Activated B cell treated with CpG ODN at 0.5 μM for 24 hours (primary cell): ENCODE data around the gene ATP10D. TPM values are rescaled to one million over a fixed set of nuclear protein-coding genes. Genes with fewer than 3 reads are reported as not detected.
"Not testable (repeated sequence)": the region's sequence is repeated elsewhere in the genome, so short reads cannot be mapped to it uniquely, and the experiment has no call there.

Source experiments
- ATAC-seq: fragments of 200-7000 bp; cut with Tn5 transposase; one replicate; pipeline ENCODE4 v1.10.0; 2021; ENCODE audit warnings: low read depth, mild to moderate bottlenecking, moderate library complexity
- CTCF ChIA-PET: fragments of 350-600 bp; sonication (Branson Sonifier 250); formaldehyde crosslinking; loops from one replicate; lab custom pipeline; 2021; ENCODE audit warnings: antibody characterized with exemption; lab: Charles Lee
- POLR2A ChIA-PET: fragments of 350-600 bp; sonication (Branson Sonifier 250); formaldehyde crosslinking; loops from one replicate; lab custom pipeline; 2021; ENCODE audit warnings: antibody characterized with exemption; lab: Charles Lee
- DNase-seq: peaks from one replicate; pipeline ENCODE4 v3.0.0; 2022
- H3K27ac Mint-ChIP-seq: one replicate; pipeline ENCODE4 v1.8.0; 2020; ENCODE audit warnings: mixed read lengths
- H3K27me3 Mint-ChIP-seq: one replicate; pipeline ENCODE4 v1.8.0; 2021; ENCODE audit warnings: mixed read lengths
- H3K36me3 Mint-ChIP-seq: one replicate; pipeline ENCODE4 v1.8.0; 2021; ENCODE audit warnings: low read depth, mixed read lengths
- H3K4me1 Mint-ChIP-seq: one replicate; pipeline ENCODE4 v1.8.0; 2021; ENCODE audit warnings: mixed read lengths
- H3K4me3 Mint-ChIP-seq: one replicate; pipeline ENCODE4 v1.8.0; 2020; ENCODE audit warnings: mild to moderate bottlenecking, mixed read lengths
- H3K9me3 Mint-ChIP-seq: one replicate; pipeline ENCODE4 v1.8.0; 2020; ENCODE audit warnings: mixed read lengths
- CTCF ChIP-seq: fragments of 200-600 bp; IDR thresholded peaks from one replicate; pipeline ENCODE4 v1.8.0; 2022; ENCODE audit warnings: antibody characterized with exemption, mild to moderate bottlenecking
- intact Hi-C: fragments of 100-400 bp; cut with micrococcal nuclease; formaldehyde crosslinking; loops from one replicate; pipeline ENCODE4 v1.15.1; 2024
- total RNA-seq: library from RNA; stranded (reverse); gene quantifications from 2 replicates; pipeline ENCODE4 v1.2.3, GENCODE V29; 2022

The ATP10D gene
- total RNA-seq, 1 donor from 2014 or later: 31.6 TPM

GRCh38 chr4:47485768-47486167 lies 693 bp downstream of the ATP10D start:
- peak overlapping the region; percentile 99 for H3K4me3 Mint-ChIP-seq
- ChIA-PET POLR2A (interaction anchor here (1.3 to 4.1 kb wide), 6 partner anchors 8 to 429 kb away, joined by 4 to 71 read pairs (median 9); partner anchors contain the start of genes COMMD8 and NFXL1), CTCF (interaction anchor here (1.2 to 3.6 kb wide), 6 partner anchors 8 to 79 kb away, joined by 3 to 32 read pairs (median 7); partner anchors contain the start of gene COMMD8)
- intact Hi-C loops: loop anchor here (1.0 to 2.0 kb wide), 7 partner anchors 9 to 855 kb away; partner anchors contain the start of genes COMMD8 and SLAIN2
- H3K9me3 Mint-ChIP-seq: peaks cover 5% of the 10 kb centered on the region
- peaks cover 13% of the 10 kb centered on the region for H3K36me3 Mint-ChIP-seq
- peak overlapping the region; percentile 99 for H3K27ac Mint-ChIP-seq
- H3K4me1 Mint-ChIP-seq: peaks cover 70% of the 10 kb centered on the region
- TF ChIP-seq CTCF: no peak
- ATAC-seq (no peak), DNase-seq (no peak)
- H3K27me3 Mint-ChIP-seq: no peaks in the 10 kb centered on the region

DNA sequence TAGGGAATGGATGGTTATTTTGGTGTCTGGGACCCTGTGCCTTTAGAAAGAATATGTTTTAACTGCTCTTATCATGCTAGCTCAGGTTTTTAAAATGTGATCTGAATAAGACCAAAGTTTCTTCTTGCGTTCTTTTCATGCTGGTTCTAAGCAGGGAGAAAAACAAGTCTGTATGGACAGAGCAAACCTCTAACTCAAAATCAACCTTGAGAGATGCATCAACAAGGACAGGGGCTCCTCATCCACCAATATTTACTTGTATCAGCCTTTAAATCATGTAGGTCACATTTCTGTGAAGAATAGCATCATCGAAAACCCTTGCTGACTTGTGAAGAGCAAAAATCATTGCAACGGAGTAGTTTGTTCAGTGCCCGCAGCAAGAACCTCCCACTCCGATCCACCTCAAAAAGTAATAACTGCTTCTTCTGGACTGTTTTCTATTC lies 1.2 kb downstream of the ATP10D start:
- TF ChIP-seq CTCF: no peak
- peaks cover 17% of the 10 kb centered on the region for H3K36me3 Mint-ChIP-seq
- H3K9me3 Mint-ChIP-seq: peaks cover 5% of the 10 kb centered on the region
- H3K4me1 Mint-ChIP-seq: peaks cover 74% of the 10 kb centered on the region
- peak overlapping the region; percentile 99 for H3K4me3 Mint-ChIP-seq
- DNase-seq (no peak), ATAC-seq (no peak)
- H3K27me3 Mint-ChIP-seq: no peaks in the 10 kb centered on the region
- ChIA-PET CTCF (interaction anchor here (1.9 to 3.6 kb wide), 3 partner anchors 23 to 79 kb away, joined by 7 to 32 read pairs (median 7); partner anchors contain the start of gene COMMD8), POLR2A (interaction anchor here (1.5 to 4.1 kb wide), 4 partner anchors 8 to 33 kb away, joined by 6 to 71 read pairs (median 26); partner anchors contain the start of gene COMMD8)
- peak overlapping the region; percentile 99 for H3K27ac Mint-ChIP-seq
- intact Hi-C loops: no loop called here

DNA sequence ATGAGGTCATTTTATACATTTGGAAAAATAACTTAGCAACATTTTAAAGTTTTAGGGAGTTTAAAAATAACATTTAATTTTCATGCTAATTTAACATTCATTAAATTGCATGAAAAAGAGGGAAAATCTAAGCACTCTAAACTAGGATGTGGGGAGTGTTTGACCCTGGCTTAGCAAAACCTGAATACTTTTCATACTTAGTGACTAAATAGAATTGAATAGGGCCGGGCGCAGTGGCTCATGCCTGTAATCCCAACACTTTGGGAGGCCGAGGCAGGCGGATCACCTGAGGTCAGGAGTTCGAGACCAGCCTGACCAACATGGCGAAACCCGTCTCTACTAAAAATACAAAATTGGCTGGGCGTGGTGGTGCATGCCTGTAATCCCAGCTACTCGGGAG lies 1.7 kb downstream of the ATP10D start:
- H3K4me3 Mint-ChIP-seq: peak overlapping the region; percentile 99
- ATAC-seq, intact Hi-C loops, H3K27ac Mint-ChIP-seq, H3K9me3 Mint-ChIP-seq, H3K27me3 Mint-ChIP-seq, CTCF ChIA-PET, DNase-seq: not testable (repeated sequence)
- H3K36me3 Mint-ChIP-seq: peaks cover 22% of the 10 kb centered on the region
- POLR2A ChIA-PET: interaction anchor here (2.0 kb wide), 1 partner anchor 33 kb away, joined by 6 read pairs; no protein-coding TSS in a partner anchor
- peaks cover 76% of the 10 kb centered on the region for H3K4me1 Mint-ChIP-seq

GRCh38 chr4:47488706-47489105 lies 3.6 kb downstream of the ATP10D start:
- intact Hi-C loops: no loop called here
- H3K4me3 Mint-ChIP-seq: peak overlapping the region; percentile 7
- DNase-seq (no peak), ATAC-seq (no peak)
- no peaks in the 10 kb centered on the region for H3K27me3 Mint-ChIP-seq
- peaks cover 81% of the 10 kb centered on the region for H3K4me1 Mint-ChIP-seq
- peak overlapping the region; percentile 66 for H3K27ac Mint-ChIP-seq
- H3K36me3 Mint-ChIP-seq: peaks cover 22% of the 10 kb centered on the region
- H3K9me3 Mint-ChIP-seq: peaks cover 8% of the 10 kb centered on the region
- CTCF ChIA-PET: interaction anchor here (1.2 kb wide), 1 partner anchor 25 kb away, joined by 3 read pairs; the partner anchor contains the start of gene COMMD8
- POLR2A ChIA-PET: no interaction called here
- no peak for TF ChIP-seq CTCF

GRCh38 chr4:47490550-47490949 lies 5.5 kb downstream of the ATP10D start:
- no peak for DNase-seq
- H3K27me3 Mint-ChIP-seq: no peaks in the 10 kb centered on the region
- peak overlapping the region; percentile 54 for H3K27ac Mint-ChIP-seq
- intact Hi-C loops: loop anchor here (1.0 kb wide), 4 partner anchors 9 to 178 kb away; no protein-coding TSS in a partner anchor
- POLR2A ChIA-PET: interaction anchor here (0.7 to 1.6 kb wide), 3 partner anchors 9 to 986 kb away, joined by 3 to 8 read pairs (median 6); partner anchors contain the start of gene COMMD8
- peaks cover 15% of the 10 kb centered on the region for H3K36me3 Mint-ChIP-seq
- H3K9me3 Mint-ChIP-seq: peaks cover 8% of the 10 kb centered on the region
- CTCF ChIA-PET: interaction anchor here (0.8 to 1.4 kb wide), 5 partner anchors 10 to 30 kb away, joined by 3 to 5 read pairs (median 5); partner anchors contain the start of gene COMMD8
- no peak overlapping the region for H3K4me3 Mint-ChIP-seq
- ATAC-seq: peak; percentile 88
- peak; percentile 28 for TF ChIP-seq CTCF
- peaks cover 74% of the 10 kb centered on the region for H3K4me1 Mint-ChIP-seq
